HTR-8/SVneo (cell line): ENCODE data around the gene ANKRD52.
"Not testable (repeated sequence)": the region's sequence is repeated elsewhere in the genome, so short reads cannot be mapped to it uniquely, and the experiment has no call there.

Source experiments
- DNase-seq: peaks from one replicate; pipeline ENCODE4 v3.0.0; 2011; ENCODE audit warnings: low spot score, mixed read lengths; ENCODE audit not compliant: insufficient read length
- FAIRE-seq: peaks from 2 replicates; lab custom pipeline; 2011; peaks lifted over from hg19 to GRCh38; lab: Jason Lieb, UNC

The ANKRD52 gene

GRCh38 chr12:56278905-56279304 is 20.7 kb upstream of the ANKRD52 start:
- FAIRE-seq: no peak

GRCh38 chr12:56274299-56274698 is 16.1 kb upstream of the ANKRD52 start:
- DNase-seq (no peak), FAIRE-seq (no peak)

More at GRCh38 chr12:56278905-56279304, 20.7 kb upstream of the ANKRD52 start:
- no peak for DNase-seq

GRCh38 chr12:56272468-56272867 is 14.3 kb upstream of the ANKRD52 start:
- not testable (repeated sequence) for FAIRE-seq, DNase-seq

- DNase-seq: peak; percentile 28
These were observed 12.8 kb upstream of the ANKRD52 start for GRCh38 chr12:56271031-56271430.

GRCh38 chr12:56267443-56268071 is 9.4 kb upstream of the ANKRD52 start:
- DNase-seq (no peak), FAIRE-seq (no peak)

More at GRCh38 chr12:56271031-56271430, 12.8 kb upstream of the ANKRD52 start:
- no peak for FAIRE-seq

- DNase-seq (peak; percentile 90), FAIRE-seq (peak; percentile 89)
These were observed 8.7 kb upstream of the ANKRD52 start, which contains the start of gene COQ10A for GRCh38 chr12:56266693-56267442. Gene COQ10A (plus strand): TSS chr12:56266942. CDS start chr12:56267119, 177 bp downstream.

GRCh38 chr12:56266068-56266692 is 8.0 kb upstream of the ANKRD52 start:
- not testable (repeated sequence) for FAIRE-seq, DNase-seq

- not testable (repeated sequence) for FAIRE-seq, DNase-seq
These were observed 4.8 kb upstream of the ANKRD52 start for GRCh38 chr12:56262955-56263354.

GRCh38 chr12:56261503-56262232 is 3.5 kb upstream of the ANKRD52 start:
- DNase-seq: peak; percentile 83
- no peak for FAIRE-seq

- DNase-seq: no peak
- no peak for FAIRE-seq
These were observed 2.7 kb upstream of the ANKRD52 start for GRCh38 chr12:56260921-56261320.

DNA sequence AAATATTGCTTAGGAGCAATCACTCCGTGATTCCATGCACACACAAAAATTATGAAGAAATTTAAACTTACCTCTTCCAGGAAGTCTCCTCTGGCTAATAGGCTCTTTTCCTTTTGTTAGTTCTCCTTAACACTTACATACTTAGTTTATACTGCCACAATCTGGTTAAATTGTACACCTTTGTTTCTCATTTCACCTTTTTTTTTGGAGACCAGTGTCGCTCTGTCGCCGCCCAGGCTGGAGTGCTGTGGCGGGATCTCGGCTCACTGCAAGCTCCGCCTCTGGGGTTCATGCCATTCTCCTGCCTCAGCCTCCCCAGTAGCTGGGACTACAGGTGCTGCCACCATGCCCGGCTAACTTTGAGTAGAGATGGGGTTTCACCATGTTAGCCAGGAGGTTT is 2.2 kb upstream of the ANKRD52 start:
- FAIRE-seq (no peak), DNase-seq (no peak)

DNA sequence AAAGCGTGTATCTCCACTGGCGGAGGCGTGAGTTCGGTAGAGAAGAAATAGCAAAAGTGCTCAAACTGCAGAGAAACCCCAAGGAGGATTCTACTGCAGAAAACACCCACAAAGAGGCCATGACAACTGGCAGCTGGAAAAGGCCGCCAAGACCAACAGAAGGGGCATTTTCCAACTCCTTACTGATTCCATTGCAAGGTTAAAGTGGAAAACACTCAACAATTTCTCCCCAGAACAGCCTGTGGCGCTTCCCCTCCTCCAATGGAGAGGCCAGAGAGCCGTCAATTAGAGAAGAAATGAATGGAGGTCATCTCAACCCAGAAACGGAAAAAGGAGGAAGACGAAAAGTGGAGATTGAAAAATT is 618 bp upstream of the ANKRD52 start:
- DNase-seq (no peak), FAIRE-seq (no peak)

DNA sequence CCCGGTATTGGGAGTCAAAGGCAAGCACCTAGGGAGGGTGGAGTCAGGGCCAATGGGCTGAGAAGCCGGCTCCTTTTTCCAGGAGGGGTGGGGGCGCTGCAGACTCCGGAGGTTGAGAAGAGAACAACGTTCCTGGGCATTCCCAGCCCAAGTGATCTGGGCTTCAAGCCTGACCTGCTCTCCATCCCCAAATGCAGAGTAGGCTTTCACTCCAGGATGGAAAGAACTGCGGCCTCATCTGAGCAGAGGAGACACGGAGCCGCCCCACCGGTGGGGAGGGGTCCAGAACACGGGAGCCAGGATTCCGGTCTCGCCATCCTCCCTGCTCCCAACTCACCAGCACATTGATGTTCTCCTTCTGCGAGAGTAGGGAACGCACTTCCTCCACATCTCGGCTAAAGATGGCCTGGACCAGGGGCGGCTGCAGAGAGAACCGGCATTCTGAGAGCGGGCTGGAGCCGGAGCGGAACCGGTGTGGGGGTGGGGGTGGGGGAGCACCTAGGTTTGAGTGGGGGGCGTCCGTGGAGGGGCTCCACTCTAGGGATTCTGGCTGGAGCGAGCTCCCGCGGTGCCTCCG is 605 bp downstream of the ANKRD52 start:
- FAIRE-seq: no peak

GRCh38 chr12:56257071-56257470 is 1.1 kb downstream of the ANKRD52 start:
- FAIRE-seq (no peak), DNase-seq (no peak)

More for the DNA sequence above, 605 bp downstream of the ANKRD52 start:
- DNase-seq: peak; percentile 47

GRCh38 chr12:56256326-56256960 is 1.7 kb downstream of the ANKRD52 start:
- FAIRE-seq (no peak), DNase-seq (peak; percentile 25)

DNA sequence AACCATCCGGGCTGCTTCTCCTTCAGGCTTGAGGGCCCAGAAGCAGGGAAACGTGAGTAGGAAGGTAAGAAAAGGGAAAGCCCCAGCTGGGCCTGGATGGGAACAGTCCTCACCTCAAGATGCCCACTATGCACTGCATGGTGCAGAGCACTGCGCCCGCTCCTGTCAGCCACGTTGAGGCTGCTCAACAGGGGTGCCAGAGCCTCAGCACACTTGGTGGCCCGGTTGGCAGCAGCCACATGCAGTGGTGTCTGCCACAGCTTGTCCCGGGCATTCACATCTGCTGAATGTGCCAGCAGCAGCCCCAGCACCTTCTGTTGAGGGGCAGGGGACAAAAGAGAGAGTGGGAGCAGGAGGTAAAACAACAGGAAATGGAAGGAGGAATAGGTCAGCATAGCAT is 2.5 kb downstream of the ANKRD52 start:
- DNase-seq (no peak), FAIRE-seq (no peak)

DNA sequence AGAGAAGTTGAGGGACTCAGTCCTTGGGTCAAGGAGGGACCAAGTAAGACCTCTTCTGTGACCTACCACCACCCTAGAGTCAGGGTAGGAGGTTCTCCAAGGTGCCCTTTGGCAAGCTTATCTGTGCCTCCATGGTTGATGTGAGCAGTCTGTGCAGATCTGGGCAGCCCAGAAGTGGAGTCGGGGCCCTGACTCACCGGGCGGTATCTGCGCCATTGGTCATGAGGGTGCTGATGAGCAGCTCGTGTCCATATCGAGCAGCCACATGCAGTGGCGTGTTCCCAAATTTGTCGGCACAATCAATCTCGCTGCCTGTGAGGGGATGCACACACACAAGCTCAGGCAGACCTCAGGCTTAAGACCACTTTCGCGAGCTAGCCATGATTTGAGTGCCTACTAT is 5.1 kb downstream of the ANKRD52 start:
- DNase-seq (no peak), FAIRE-seq (no peak)

DNA sequence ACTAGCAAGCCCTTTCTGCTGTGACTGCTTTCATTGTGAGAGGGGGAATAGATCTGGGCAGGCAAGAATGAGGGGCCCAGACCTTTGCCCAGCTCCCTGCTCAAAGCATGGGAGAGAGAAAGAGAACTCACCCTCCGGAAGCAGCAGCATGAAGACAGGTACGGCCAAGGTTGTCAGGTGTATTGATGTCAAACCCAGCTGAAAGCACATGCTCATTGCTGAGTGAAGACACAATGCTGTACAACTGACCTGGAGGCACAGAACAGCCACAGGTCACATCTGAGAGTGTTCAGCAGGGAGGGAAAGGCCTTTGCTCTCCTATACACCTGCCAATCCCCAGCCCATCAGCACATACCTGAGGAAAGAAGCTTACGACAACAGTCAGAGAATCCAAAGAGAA is 5.5 kb downstream of the ANKRD52 start:
- FAIRE-seq: no peak
- no peak for DNase-seq

DNA sequence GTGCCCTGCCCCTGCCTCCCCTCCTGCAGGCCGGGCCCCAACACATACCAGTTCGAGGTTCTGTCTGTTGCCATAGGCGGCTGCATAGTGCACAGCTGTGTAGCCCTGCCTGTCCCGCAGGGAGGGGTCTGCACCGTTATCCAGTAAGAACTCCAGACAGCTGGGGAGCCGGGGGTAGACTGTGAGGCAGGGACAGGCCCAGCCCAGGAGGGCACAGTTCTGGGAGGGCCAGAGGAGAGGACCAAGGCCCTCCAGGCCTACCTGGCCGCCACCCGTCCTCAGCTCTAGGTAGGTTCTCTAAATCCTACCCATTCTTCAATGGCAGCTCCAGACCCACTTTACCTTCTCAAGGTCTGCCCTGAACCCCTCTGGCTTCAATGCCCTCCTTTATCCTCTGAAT is 9.5 kb downstream of the ANKRD52 start:
- DNase-seq (no peak), FAIRE-seq (no peak)

GRCh38 chr12:56247923-56248322 is 10.3 kb downstream of the ANKRD52 start:
- FAIRE-seq (no peak), DNase-seq (no peak)
